K562 (cell line): ENCODE results near the gene EFCAB5. TPM values are rescaled to one million over a fixed set of nuclear protein-coding genes. Genes with fewer than 3 reads are reported as not detected.
A peak's percentile ranks its signal among the peaks of the same experiment; 100 is the strongest.

Experiments
- CCAR2 ChIP-seq: fragments of 200-400 bp; formaldehyde crosslinking; IDR thresholded peaks from 2 replicates; pipeline ENCODE4 v1.6.1; 2017; ENCODE audit warnings: mild to moderate bottlenecking, low read depth, low read length
- CHD7 ChIP-seq: fragments of 200-600 bp; sonication (generic); IDR thresholded peaks from one replicate; pipeline ENCODE4 v1.6.1; 2012; ENCODE audit warnings: mild to moderate bottlenecking, low read depth, low read length, inconsistent platforms
- CREB3L1 ChIP-seq: fragments of 450-650 bp; IDR thresholded peaks from 2 replicates; pipeline ENCODE4 v1.6.1; 2014; ENCODE audit warnings: low read depth, mild to moderate bottlenecking, moderate library complexity, borderline replicate concordance
- DPF2 ChIP-seq: fragments of 450-650 bp; IDR thresholded peaks from 2 replicates; pipeline ENCODE4 v1.6.1; 2016
- FOSL1 ChIP-seq: fragments of 200-800 bp; sonication (Bioruptor generic); conservative IDR thresholded peaks from 2 replicates; pipeline ENCODE4 v1.6.1; 2016; ENCODE audit warnings: missing genetic modification characterization, missing compliant biosample characterization
- FUS ChIP-seq: fragments of 200-400 bp; formaldehyde crosslinking; optimal IDR thresholded peaks from 2 replicates; pipeline ENCODE3; 2017; ENCODE audit warnings: low read depth, low read length
- POLR2A ChIP-seq: fragments of 450-650 bp; conservative IDR thresholded peaks from 2 replicates; pipeline ENCODE4 v1.6.1; 2016
- SMAD4 ChIP-seq: fragments of 250-450 bp; sonication (Bioruptor Pico); conservative IDR thresholded peaks from 2 replicates; pipeline ENCODE4 v1.8.0; 2021; ENCODE audit warnings: inconsistent platforms, mild to moderate bottlenecking, moderate library complexity
- ZNF408 ChIP-seq: fragments of 250-450 bp; sonication (Bioruptor Pico); IDR thresholded peaks from 2 replicates; pipeline ENCODE4 v1.4.0; 2020; ENCODE audit warnings: low read depth, mild to moderate bottlenecking, moderate library complexity
- ZNF518B ChIP-seq: fragments of 250-450 bp; sonication (Bioruptor Pico); IDR thresholded peaks from 2 replicates; pipeline ENCODE4 v1.5.0; 2021; ENCODE audit warnings: mild to moderate bottlenecking, moderate library complexity
- polyA plus RNA-seq, 8 experiments: library from polyadenylated mRNA; depleted of rRNA in 4 of 8; stranded (reverse) in 5 of 8; unstranded in 3 of 8; fragments of >200 nt; fragmentation: Nextera tagmentation in 2 of 8; fragmentation: Illumina TruSeq in 1 of 8; extraction: Ambion mirVana in 2 of 8; extraction: Trizol in 1 of 8; gene quantifications; 2 replicates each; pipeline versions ENCODE4 v1.2.1 to v1.2.3, GENCODE V29; 2011 to 2014; ENCODE audit warnings: inconsistent platforms in 1 of 8, missing spikeins in 1 of 8
- total RNA-seq, 7 experiments: library from RNA; depleted of rRNA in 6 of 7; stranded (reverse); fragments of >200 nt in 6 of 7; fragmentation: Illumina TruSeq in 2 of 7; extraction: Trizol in 2 of 7; gene quantifications; 2 replicates each; pipeline versions ENCODE4 v1.2.1 to v1.2.3, GENCODE V29; 2011 to 2021; ENCODE audit warnings: low replicate concordance in 1 of 7

EFCAB5 gene
- total and polyA plus RNA-seq, 9 of the 15 experiments (the other 6 are each of a cell fraction or from before 2014, with no cell fraction given) = 0.06 to 0.11 TPM; not detected in 7

GRCh38 chr17:30095507-30096244 lies 154.2 kb downstream of the EFCAB5 start (continued):
- no peak for TF ChIP-seq CHD7
- TF ChIP-seq ZNF408 (CRISPR knock-in tag) = no peak
- no peak for TF ChIP-seq ZNF518B (CRISPR knock-in tag)
- no peak for TF ChIP-seq SMAD4 (CRISPR knock-in tag)
- peak; percentile 92 for TF ChIP-seq FOSL1 (tag)
- no peak for TF ChIP-seq POLR2A
- TF ChIP-seq CCAR2 = no peak
- TF ChIP-seq DPF2 = peak; percentile 58
- TF ChIP-seq CREB3L1 = no peak
- no peak for TF ChIP-seq FUS
- TF ChIP-seq, all 486 proteins: peak for 30
